GM23338 (cell line): Measurements from ENCODE around the gene PELO. TPM values are rescaled to one million over a fixed set of nuclear protein-coding genes. Genes with fewer than 3 reads are reported as not detected.

Source experiments
- ATAC-seq: fragments of 200-7000 bp; cut with Tn5 transposase; 3 replicates; pipeline ENCODE4 v1.9.1; 2020
- DNase-seq: peaks from one replicate; pipeline ENCODE4 v3.0.0-alpha.2; 2015; ENCODE audit warnings: low spot score
- H2AFZ ChIP-seq: fragments of 200-600 bp; sonication (generic); 2 replicates; pipeline ENCODE4 v1.8.0; 2016; ENCODE audit warnings: antibody characterized with exemption, mild to moderate bottlenecking, moderate library complexity
- H3F3A ChIP-seq: fragments of 200-600 bp; sonication (generic); replicated peaks from 2 replicates; pipeline ENCODE4 v1.8.0; 2017; ENCODE audit warnings: antibody characterized with exemption, mixed run types, low read depth
- H3K27ac ChIP-seq: fragments of 200-600 bp; sonication (generic); 2 replicates; pipeline ENCODE4 v1.6.1; 2016; ENCODE audit warnings: low read depth
- H3K27me3 ChIP-seq: fragments of 200-600 bp; sonication (generic); 2 replicates; pipeline ENCODE4 v1.8.0; 2016; ENCODE audit warnings: mild to moderate bottlenecking, mixed run types, moderate library complexity; ENCODE audit not compliant: insufficient read depth
- H3K36me3 ChIP-seq: fragments of 200-600 bp; sonication (generic); 2 replicates; pipeline ENCODE4 v1.8.0; 2016; ENCODE audit warnings: mild to moderate bottlenecking; ENCODE audit not compliant: insufficient read depth
- H3K4me1 ChIP-seq: fragments of 200-600 bp; sonication (generic); 2 replicates; pipeline ENCODE4 v1.8.0; 2016; ENCODE audit warnings: mild to moderate bottlenecking, moderate library complexity; ENCODE audit not compliant: insufficient read depth
- H3K4me2 ChIP-seq: fragments of 200-600 bp; sonication (generic); 2 replicates; pipeline ENCODE4 v1.7.1; 2017; ENCODE audit warnings: mixed run types
- H3K4me3 ChIP-seq: fragments of 200-600 bp; sonication (generic); 2 replicates; pipeline ENCODE4 v1.6.1; 2016; ENCODE audit warnings: mixed run types
- H3K79me2 ChIP-seq: fragments of 200-600 bp; sonication (generic); replicated peaks from 2 replicates; pipeline ENCODE4 v1.8.0; 2017; ENCODE audit warnings: mild to moderate bottlenecking; ENCODE audit not compliant: insufficient read depth
- H3K9me2 ChIP-seq: fragments of 200-600 bp; sonication (generic); 2 replicates; pipeline ENCODE4 v1.8.0; 2017; ENCODE audit not compliant: insufficient read depth
- H4K20me1 ChIP-seq: fragments of 200-600 bp; sonication (generic); replicated peaks from 2 replicates; pipeline ENCODE4 v1.8.0; 2017; ENCODE audit warnings: mild to moderate bottlenecking; ENCODE audit not compliant: insufficient read depth
- H3K27ac Mint-ChIP-seq: 2 replicates; pipeline ENCODE4 v1.8.0; 2020; ENCODE audit warnings: inconsistent platforms, mild to moderate bottlenecking, moderate library complexity, mixed read lengths
- H3K27me3 Mint-ChIP-seq: 3 replicates; pipeline ENCODE4 v1.8.0; 2022; ENCODE audit warnings: low read depth, mild to moderate bottlenecking, moderate library complexity, mixed read lengths, inconsistent platforms; ENCODE audit not compliant: insufficient read depth, poor library complexity
- H3K36me3 Mint-ChIP-seq: 3 replicates; pipeline ENCODE4 v1.8.0; 2021; ENCODE audit warnings: low read depth, mild to moderate bottlenecking, inconsistent platforms, moderate library complexity, mixed read lengths
- H3K4me1 Mint-ChIP-seq: 3 replicates; pipeline ENCODE4 v1.8.0; 2020; ENCODE audit warnings: mild to moderate bottlenecking, inconsistent platforms, mixed read lengths
- H3K4me3 Mint-ChIP-seq: 3 replicates; pipeline ENCODE4 v1.8.0; 2021; ENCODE audit warnings: moderate library complexity, mild to moderate bottlenecking, inconsistent platforms, mixed read lengths
- H3K9me3 Mint-ChIP-seq: 3 replicates; pipeline ENCODE4 v1.8.0; 2020; ENCODE audit warnings: moderate library complexity, mild to moderate bottlenecking, inconsistent platforms, mixed read lengths
- CREB1 ChIP-seq: fragments of 250-450 bp; sonication (Bioruptor Pico); IDR thresholded peaks from 2 replicates; pipeline ENCODE4 v1.5.0; 2020; ENCODE audit warnings: low read depth, mild to moderate bottlenecking, moderate library complexity
- EZH2 ChIP-seq: fragments of 200-600 bp; sonication (generic); IDR thresholded peaks from one replicate; pipeline ENCODE4 v1.8.0; 2017; ENCODE audit warnings: antibody characterized with exemption, mild to moderate bottlenecking, low read depth; ENCODE audit not compliant: unreplicated experiment
- EZH2phosphoT487 ChIP-seq: fragments of 200-600 bp; sonication (generic); IDR thresholded peaks from one replicate; pipeline ENCODE4 v1.8.1; 2018; ENCODE audit warnings: antibody characterized with exemption; ENCODE audit not compliant: unreplicated experiment
- JUNB ChIP-seq: IDR thresholded peaks from one replicate; pipeline ENCODE4 v1.6.1; 2016; ENCODE audit warnings: antibody characterized with exemption; ENCODE audit not compliant: unreplicated experiment
- NANOG ChIP-seq: IDR thresholded peaks from 2 replicates; pipeline ENCODE4 v1.6.1; 2016; ENCODE audit warnings: antibody characterized with exemption, borderline replicate concordance
- POLR2AphosphoS5 ChIP-seq: IDR thresholded peaks from 2 replicates; pipeline ENCODE4 v1.6.1; 2016; ENCODE audit warnings: antibody characterized with exemption, low read depth
- REST ChIP-seq: IDR thresholded peaks from one replicate; pipeline ENCODE4 v1.6.1; 2018; ENCODE audit warnings: antibody characterized with exemption; ENCODE audit not compliant: unreplicated experiment
- STAT1 ChIP-seq: IDR thresholded peaks from one replicate; pipeline ENCODE4 v1.6.1; 2016; ENCODE audit warnings: antibody characterized with exemption; ENCODE audit not compliant: unreplicated experiment
- ZNF114 ChIP-seq: fragments of 250-450 bp; sonication (Bioruptor Pico); IDR thresholded peaks from 2 replicates; pipeline ENCODE4 v1.5.0; 2020; ENCODE audit warnings: mild to moderate bottlenecking, moderate library complexity
- ZNF331 ChIP-seq: fragments of 250-450 bp; sonication (Bioruptor Pico); IDR thresholded peaks from 2 replicates; pipeline ENCODE4 v1.5.0; 2020; ENCODE audit warnings: low read depth, mild to moderate bottlenecking, moderate library complexity
- ZNF462 ChIP-seq: fragments of 250-450 bp; sonication (Bioruptor Pico); IDR thresholded peaks from 2 replicates; pipeline ENCODE4 v1.5.0; 2020; ENCODE audit warnings: mild to moderate bottlenecking, moderate library complexity
- polyA plus RNA-seq: library from polyadenylated mRNA; unstranded; fragments of >200 nt; fragmentation: Nextera tagmentation; extraction: Ambion mirVana; gene quantifications from 2 replicates; pipeline ENCODE4 v1.2.1, GENCODE V29; 2016
- total RNA-seq: library from RNA; depleted of rRNA; stranded (reverse); fragments of >200 nt; shearing (Covaris generic); gene quantifications from 2 replicates; pipeline ENCODE4 v1.2.3, GENCODE V29; 2014
- TF ChIP-seq, protein P1 (sequence below), 2 experiments: fragments of 200-600 bp in 1 of 2; sonication (generic) in 1 of 2; conservative IDR thresholded peaks; 2 replicates each; pipeline versions ENCODE4 v1.5.1 to v1.6.1; 2016 to 2017; ENCODE audit warnings: antibody characterized with exemption in 2 of 2, low read depth in 2 of 2, mild to moderate bottlenecking in 2 of 2, moderate library complexity in 1 of 2
- TF ChIP-seq, protein P2 (sequence below): IDR thresholded peaks from 2 replicates; pipeline ENCODE4 v1.6.1; 2016; ENCODE audit warnings: antibody characterized with exemption

PELO gene
- total and polyA plus RNA-seq, 2 experiments from 2014 or later, result 13.6 to 15.6 TPM

- H4K20me1 ChIP-seq, result no peaks in the 10 kb centered on the region
- no peak overlapping the region for H3K27ac ChIP-seq
- no peaks in the 10 kb centered on the region for H3K9me3 Mint-ChIP-seq
- no peak overlapping the region for H3K27ac Mint-ChIP-seq
- H3K4me1 ChIP-seq, result no peaks in the 10 kb centered on the region
- no peak for DNase-seq
- no peak overlapping the region for H3K4me3 Mint-ChIP-seq
- no peaks in the 10 kb centered on the region for H3K9me2 ChIP-seq
- no peaks in the 10 kb centered on the region for H3K27me3 Mint-ChIP-seq
- TF ChIP-seq NANOG (no peak), POLR2AphosphoS5 (no peak), ZNF331 (no peak), STAT1 (no peak), EZH2phosphoT487 (no peak), CREB1 (CRISPR knock-in tag) (no peak), ZNF114 (no peak), EZH2 (no peak), REST (no peak), ZNF462 (CRISPR knock-in tag) (no peak), JUNB (no peak)
- TF ChIP-seq, protein P1, sequence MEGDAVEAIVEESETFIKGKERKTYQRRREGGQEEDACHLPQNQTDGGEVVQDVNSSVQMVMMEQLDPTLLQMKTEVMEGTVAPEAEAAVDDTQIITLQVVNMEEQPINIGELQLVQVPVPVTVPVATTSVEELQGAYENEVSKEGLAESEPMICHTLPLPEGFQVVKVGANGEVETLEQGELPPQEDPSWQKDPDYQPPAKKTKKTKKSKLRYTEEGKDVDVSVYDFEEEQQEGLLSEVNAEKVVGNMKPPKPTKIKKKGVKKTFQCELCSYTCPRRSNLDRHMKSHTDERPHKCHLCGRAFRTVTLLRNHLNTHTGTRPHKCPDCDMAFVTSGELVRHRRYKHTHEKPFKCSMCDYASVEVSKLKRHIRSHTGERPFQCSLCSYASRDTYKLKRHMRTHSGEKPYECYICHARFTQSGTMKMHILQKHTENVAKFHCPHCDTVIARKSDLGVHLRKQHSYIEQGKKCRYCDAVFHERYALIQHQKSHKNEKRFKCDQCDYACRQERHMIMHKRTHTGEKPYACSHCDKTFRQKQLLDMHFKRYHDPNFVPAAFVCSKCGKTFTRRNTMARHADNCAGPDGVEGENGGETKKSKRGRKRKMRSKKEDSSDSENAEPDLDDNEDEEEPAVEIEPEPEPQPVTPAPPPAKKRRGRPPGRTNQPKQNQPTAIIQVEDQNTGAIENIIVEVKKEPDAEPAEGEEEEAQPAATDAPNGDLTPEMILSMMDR (conservative IDR thresholded peaks at IDR 0.05; ENCODE audit: low read depth in 2 of 2), result no peak
- TF ChIP-seq, protein P2, sequence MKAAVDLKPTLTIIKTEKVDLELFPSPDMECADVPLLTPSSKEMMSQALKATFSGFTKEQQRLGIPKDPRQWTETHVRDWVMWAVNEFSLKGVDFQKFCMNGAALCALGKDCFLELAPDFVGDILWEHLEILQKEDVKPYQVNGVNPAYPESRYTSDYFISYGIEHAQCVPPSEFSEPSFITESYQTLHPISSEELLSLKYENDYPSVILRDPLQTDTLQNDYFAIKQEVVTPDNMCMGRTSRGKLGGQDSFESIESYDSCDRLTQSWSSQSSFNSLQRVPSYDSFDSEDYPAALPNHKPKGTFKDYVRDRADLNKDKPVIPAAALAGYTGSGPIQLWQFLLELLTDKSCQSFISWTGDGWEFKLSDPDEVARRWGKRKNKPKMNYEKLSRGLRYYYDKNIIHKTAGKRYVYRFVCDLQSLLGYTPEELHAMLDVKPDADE, result no peak
- no peaks in the 10 kb centered on the region for H3K36me3 Mint-ChIP-seq
- no peak overlapping the region for H3K4me3 ChIP-seq
- H2AFZ ChIP-seq, result no peak overlapping the region
- H3K36me3 ChIP-seq, result no peaks in the 10 kb centered on the region
- H3K4me2 ChIP-seq, result no peak overlapping the region
- H3K27me3 ChIP-seq, result no peaks in the 10 kb centered on the region
- no peaks in the 10 kb centered on the region for H3K4me1 Mint-ChIP-seq
- no peaks in the 10 kb centered on the region for H3F3A ChIP-seq
- H3K79me2 ChIP-seq, result no peaks in the 10 kb centered on the region
- ATAC-seq, result no peak
These were observed 28.4 kb upstream of the PELO start for GRCh38 chr5:52759331-52759730.
